ENCODE data around the gene SLC19A1.

The SLC19A1 gene

DNA sequence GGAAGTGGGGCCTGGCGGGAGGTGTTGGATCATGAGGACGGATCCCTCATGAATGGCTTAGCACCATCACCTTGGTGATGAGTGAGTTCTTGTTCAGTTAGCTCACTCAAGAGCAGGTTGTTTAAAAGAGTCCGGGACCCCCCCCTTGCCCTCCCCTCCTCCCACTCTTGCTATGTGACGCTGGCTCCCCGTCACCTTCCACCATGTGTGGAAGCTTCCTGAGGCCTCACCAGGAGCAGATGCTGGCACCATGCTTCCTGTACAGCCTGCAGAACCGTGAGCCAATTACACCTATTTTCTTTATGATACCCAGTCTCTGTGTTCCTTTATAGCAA lies 3.0 kb upstream of the SLC19A1 start:
- no peak for DNase-seq (ENCODE audit: low read depth, low spot score)

DNA sequence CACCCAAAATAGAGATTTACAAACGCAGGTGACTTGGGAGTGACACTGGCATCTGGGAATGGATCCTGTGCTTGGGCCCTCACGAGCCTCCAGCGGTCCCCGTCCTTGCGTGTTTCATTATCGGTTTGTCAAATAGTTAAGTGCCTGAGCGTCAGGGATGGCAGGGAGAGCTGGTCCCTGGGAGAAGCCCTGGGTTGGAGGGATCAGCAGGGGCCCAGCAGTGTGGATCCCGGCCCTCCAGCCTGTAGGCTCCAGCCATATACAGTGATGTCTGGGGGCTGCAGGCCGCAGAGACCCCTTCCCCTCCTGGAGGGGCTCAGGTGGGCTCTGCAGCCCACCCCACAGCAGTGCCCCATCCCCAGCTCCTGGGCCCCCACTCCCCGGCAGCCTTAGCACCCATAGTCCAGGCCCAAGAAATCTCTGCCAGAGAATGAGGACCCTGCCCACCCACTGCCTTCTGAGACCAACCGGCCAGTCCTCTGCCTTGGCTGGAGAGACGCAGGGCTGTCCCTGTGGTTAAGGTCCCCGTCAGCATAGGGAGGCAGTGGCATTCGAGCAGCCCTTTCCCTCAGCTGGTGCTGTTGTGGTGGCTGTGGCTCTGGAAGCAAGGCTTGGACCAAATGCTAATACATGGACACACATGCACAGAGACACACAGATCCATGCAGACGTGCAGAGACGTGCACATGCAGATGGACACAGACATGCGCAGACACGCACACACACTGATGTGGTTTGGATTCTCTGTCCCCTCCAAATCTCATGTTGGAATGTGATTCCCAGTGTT lies 2.4 kb upstream of the SLC19A1 start:
- DNase-seq (ENCODE audit: low read depth, low spot score) = no peak

DNA sequence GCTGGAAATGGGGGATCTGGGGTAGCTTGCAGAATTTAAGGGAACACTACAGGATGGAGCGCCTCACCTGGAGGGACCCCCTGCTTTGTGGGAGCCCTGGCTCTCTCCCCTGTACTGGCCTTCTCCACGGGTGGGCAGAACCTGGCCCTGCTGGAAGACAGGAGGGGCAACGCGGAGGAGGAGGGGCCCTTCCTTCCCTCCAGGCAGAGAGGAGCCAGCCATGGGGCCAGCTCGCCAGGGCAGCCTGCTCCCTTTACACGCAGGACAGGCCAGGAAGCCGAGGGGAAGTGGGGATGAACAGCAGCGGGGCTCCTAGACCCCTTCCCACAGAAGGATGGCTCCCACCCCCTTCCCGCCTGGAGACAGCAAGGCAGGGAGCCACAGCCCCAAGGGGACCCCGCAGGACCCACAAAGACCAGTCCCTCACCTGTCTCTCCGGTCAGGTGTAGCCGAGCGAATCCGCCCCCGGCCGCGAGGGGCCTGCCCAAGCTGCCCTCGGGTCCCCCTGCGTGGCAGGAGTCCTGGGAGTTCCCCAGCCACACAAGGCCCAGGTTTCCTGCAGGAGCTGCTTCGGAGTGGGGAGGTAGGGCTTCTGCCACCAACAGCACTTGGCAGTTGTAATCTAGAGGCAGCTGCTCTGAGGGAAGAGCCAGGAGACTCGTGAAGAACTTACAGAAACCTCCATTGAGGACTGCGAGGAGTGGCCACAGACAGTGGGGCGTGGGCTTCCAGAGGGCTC lies 1.6 kb upstream of the SLC19A1 start:
- no peak for DNase-seq (ENCODE audit: low read depth, low spot score)

DNA sequence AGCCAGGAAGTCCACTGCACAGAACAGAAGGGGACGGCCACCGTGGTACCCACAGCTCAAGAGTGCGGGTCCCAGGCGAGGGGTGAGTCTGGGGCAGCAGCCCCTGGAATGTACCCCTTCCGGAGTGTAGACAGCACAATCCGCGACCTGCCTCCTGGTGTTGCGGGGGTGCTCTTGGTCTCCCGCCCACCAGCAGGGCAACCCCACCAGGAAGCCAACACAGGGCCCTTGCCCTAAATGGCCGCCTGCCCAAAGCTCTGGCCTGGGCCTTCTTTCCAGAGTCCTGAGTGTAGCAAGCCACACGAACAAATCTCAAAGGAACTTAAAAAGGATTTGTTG lies 1.1 kb upstream of the SLC19A1 start:
- no peak for DNase-seq (ENCODE audit: low read depth, low spot score)

DNA sequence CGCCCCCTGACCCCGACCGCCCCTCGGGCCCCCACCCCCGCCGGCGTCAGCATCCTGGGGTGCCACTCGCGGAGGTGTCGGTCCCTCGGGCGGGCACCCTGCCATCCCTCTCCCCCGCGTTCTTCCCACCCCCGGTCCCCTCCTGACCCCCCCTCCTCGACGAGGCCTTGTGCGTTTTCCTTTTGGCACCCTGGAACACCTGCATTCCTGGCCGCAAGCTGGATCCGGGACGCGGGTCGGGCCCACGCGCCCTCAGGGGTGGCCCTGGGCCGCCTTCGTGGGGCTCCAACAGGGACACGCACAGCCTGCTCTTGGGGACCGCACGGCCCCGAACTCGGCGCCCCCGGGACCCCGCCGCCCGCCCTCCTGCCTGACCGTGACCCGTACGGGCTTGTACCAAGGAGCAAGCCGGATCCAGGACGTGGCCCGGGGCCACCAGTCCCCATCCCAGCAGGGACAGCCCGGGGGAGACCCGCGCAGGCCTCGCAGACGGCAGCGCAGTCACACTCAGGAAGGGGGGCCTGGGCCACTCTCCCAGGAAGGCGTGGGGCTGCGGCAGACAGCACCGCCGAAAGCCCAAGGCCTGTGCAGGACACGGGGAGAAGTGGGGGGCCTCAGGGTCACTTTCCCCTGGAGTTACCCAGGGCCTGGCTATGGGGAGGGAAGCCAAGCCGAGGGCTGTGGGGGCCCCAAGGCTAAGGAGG lies 579 bp upstream of the SLC19A1 start:
- DNase-seq (ENCODE audit: low read depth, low spot score) = no peak

DNA sequence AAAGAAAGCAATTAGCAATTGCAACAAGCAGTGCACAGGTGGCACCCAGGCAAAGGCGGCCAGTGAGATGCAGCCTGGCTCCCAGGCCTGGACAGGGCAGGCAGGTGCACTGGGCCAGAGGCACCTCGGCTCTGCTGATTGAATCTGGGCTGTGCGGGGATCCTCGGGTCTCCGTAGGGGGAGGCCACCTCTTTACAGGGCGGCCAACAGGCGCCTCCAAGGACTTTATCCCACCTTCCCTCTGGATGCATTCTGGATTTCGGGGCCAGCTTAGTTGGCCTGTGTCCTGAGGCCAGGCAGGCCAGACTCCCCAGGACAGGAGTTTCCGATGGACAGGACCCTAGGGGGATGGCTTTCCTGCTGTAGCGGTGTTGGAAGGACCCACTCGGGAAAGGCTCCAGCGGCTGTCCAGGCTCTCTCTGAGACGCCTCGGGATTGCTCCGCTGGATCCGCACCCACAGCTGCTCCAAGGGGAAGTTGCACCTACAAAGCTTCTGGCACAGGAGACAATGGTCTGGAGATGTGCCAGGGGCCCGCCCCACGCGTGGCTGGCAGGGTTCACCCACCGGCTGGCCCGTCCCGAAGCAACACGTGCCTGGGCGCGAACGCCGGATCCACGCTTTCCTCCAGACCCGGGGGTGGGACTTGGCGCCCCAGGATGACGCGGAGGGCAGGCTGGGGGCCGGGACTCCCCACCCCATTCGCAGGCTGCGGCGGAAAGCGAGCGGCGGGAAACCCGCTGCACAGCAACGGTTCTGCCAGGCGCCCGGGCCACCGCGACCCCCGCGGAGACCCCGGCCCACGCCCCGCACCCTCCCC lies 810 bp downstream of the SLC19A1 start:
- DNase-seq (ENCODE audit: low read depth, low spot score) = no peak

DNA sequence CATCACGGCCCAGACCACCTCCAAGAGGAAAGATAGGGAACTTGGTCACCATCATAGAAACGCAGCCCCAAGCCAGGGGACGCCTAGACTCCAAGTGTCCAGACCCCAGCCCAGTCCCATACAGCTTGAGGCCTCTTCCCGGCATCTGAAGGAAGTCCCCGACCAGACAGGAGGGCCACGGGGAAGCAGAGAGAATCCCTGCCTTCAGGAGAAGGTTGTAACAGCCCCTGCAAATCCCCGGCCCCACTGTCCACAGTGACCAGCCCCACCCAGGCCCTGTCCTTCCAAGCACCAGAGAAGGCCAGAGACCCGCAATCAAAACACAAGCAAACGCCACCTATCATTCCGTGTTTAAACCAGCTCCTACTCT lies 1.7 kb downstream of the SLC19A1 start:
- no peak for DNase-seq (ENCODE audit: low read depth, low spot score)

DNA sequence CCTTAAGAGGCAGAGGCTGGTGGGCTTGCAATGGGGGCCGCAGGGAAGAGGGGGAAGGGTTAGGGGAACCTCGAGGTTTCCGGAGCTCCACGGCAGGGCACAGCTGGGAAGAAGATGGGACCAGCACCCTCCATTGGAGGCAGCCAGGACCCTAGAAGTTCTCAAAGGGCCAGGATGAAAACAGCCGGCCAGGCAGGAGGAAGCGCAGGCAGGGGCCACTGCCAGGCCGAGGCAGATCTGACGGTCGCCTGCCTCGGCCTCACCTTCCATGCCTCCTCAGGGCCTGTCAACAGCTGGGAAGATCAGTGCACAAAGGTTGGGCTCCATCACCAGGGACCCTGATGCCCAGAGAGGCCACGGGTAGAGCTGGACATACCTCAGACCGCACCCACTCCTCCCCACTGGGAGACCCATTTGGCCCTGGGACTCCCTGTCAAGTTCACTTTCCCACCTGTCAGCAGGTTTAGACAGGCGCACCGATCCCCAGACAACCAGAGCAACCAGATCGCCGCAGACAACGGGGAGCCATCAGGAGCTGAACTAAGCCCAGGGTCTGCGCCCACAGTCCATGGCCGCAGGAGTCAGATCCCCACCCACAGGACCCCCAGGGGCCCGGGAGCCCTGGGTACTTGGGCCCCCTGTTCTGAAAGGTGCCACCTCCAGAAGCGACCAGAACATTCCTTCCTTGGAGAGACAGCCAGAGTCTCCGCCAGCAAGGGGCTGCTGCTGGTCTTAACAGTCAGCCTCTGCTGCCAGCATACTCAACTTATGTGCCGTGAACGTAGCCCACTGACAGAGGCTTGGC lies 2.2 kb downstream of the SLC19A1 start:
- DNase-seq (ENCODE audit: low read depth, low spot score) = no peak

DNA sequence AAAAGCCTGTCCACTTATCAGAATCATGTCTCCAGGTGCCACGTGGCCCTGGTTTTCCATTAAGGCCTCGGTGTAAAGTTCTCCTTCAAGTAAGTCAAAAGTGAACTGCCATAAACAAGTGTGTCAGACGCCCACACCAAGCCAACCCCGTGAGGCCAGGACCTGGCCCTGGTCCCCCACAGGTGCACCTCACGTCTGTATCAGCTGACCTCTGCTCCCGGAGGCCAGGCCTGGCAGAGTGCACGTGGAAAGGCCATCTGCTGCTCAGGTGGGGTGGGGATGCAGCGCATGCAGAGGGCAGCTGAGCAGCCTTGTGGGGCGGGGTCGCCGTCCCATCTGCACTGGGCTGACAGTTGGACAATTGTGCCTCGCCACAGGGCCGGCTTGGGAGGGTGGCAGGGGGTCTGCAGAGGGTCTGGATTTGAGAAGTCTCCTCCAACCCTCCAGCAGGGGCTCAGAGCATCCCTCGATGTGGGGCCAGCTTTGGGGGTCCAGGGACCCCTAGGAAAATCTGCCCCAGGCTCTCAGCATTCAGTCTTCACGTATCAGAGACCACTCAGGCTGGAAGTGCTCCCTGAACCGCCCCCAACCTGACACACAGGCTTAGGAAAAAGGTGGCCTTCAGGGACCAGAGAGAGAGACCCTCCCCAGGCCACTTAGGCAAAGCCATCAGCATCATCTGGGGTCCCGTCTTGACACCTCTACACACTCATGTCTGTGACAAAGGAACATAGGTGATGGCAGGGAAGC lies 3.0 kb downstream of the SLC19A1 start:
- no peak for DNase-seq (ENCODE audit: low read depth, low spot score)

DNA sequence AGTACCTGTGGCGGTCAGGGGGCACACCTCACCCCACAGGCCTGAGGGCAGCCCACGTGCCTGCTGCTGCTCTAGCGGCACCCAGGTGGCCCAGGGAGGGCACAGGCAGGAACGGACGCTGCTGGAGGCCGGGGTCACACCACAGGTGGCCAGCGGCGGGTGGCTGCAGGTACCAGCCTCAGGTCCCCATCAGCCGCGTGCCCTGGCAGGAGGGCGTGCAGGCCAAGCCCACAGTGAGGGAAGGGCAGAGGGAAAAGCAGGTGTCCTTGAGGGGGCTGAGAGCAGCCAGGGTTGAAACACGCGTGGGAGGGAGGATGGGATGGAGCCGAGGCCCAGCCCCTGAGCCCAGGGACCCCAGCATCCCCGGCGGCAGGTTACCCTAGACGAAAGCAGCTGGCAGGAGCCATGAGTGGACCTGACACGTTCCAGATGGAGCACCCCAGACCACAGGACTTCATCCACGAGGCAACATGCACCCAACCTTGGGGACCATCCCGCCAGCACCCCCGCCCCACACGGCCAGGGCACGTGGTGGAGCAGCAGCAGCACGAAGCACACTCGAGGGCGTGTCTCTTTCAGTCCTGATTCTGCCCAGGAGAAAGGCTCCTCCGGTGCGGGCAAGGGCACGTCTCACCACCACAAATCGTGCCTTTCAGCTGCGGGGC lies 3.7 kb downstream of the SLC19A1 start:
- no peak for DNase-seq (ENCODE audit: low read depth, low spot score)

DNA sequence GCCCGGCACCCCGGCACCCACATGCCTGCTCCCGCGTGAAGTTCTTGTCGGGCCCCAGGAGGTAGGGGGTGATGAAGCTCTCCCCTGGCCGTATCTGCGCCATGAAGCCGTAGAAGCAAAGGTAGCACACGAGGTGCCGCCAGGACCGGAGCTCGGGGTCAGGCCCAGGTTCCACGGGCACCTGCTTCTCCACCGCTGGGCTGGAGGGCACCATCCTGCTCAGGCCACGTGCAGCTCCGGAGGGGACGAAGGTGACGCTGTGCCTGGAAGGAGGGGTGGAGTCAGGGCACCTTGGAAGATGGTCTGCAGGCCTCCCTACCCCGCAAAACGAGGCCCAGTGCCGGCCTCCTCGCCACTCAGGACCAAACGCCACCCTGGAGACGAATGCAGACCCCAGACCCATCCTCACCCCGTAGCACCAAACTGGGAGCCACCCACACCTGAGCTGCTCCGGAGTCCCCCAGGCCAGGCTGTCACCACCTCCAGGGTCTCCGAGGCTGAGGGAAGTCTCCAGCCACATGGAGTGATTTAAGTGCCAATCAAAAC lies 4.4 kb downstream of the SLC19A1 start:
- no peak for DNase-seq (ENCODE audit: low read depth, low spot score)

DNA sequence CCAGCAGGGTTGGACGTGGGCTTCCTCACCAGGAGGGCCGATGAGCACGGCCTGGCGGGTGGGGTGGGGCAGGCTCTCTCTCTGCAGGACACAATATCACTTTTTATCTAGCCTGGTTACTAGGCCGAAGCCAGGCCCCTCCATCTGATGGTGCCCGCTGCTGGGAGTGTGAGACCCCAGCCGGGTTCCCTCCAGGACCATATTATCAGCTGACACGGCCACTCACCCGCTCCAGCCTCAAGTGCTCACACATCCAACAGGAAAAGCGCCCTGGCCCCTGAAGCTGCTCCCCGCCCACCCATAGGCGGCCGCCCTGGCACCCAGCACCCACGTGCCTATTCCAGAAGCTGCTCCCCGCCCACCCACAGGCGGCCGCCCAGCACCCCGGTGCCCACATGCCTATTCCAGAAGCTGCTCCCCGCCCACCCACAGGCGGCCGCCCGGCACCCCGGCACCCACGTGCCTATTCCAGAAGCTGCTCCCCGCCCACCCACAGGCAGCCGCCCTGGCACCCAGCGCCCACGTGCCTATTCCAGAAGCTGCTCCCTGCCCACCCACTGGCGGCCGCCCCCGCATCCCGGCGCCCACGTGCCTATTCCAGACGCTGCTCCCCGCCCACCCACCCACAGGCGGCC lies 5.0 kb downstream of the SLC19A1 start:
- no peak for DNase-seq (ENCODE audit: low read depth, low spot score)

DNA sequence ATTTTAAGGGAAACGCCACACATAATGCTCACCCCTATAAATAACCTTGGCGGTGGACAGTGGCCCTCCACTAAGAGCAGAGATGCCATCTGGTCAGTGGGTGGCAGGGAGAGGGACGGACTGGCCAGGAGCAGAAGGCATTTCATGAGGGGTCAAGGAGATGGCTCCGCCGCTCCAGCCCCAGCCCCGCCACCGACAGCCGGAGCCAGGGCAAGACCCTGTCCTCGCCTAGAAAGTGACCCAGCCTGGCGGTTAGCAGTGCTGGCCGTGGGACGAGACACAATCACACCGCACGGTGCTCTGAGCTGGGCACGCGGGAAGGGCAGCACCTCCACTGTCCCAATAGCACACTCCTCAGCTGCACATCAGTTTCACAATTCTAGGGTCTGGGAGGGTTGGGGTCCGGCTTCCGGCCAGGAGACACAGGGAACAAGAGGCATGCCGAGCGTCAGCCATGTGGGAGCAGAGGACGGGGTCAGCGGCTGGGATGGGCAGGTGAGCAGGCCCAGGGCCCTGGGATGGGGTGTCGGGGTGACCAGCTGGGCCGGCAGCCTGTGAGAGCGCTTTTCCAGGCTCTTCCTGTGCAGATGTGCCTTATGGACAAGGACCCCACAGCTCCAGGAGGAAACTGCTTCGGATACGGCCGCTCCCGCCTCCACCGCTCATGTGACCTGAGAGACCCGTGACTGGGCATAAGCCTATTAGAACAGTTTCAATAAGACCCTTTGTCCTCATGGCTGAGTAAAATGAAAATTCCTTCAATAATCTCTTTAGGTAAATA lies 5.7 kb downstream of the SLC19A1 start:
- DNase-seq (ENCODE audit: low read depth, low spot score) = no peak

DNA sequence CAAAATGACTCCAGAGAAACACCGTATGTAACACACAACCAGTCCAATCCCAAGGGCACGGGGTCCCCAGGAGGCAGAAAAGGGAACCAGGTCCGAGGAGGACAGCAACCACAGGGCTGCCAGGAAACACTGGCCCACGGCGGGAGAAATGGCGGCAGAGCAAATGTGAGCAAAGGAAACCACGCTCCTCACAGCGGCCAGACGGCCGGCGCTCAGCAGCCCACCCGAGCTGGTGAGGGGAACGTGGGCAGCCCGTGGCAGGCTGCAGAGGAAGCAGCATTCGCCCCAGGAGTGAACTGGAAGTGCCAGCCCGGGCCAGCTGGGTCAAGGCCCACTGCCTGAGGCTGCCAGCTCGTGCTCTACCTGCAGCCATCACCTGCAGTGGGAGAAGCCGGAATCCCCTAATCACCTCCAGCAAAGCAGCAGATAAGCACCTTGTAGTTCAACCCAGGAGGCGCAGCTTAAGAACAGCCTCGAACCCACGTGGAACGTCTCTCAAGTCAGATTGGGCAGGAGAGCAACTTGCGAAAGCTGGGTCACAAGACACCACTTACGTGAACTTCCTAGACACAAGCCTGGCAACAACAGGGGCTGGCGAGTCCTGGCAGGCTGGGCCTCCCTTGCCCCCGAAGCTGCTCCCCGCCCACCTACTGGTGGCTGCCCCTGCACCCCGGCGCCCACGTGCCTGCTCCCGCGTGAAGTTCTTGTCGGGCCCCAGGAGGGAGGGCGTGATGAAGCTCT lies 6.7 kb downstream of the SLC19A1 start:
- DNase-seq (ENCODE audit: low read depth, low spot score) = no peak

DNA sequence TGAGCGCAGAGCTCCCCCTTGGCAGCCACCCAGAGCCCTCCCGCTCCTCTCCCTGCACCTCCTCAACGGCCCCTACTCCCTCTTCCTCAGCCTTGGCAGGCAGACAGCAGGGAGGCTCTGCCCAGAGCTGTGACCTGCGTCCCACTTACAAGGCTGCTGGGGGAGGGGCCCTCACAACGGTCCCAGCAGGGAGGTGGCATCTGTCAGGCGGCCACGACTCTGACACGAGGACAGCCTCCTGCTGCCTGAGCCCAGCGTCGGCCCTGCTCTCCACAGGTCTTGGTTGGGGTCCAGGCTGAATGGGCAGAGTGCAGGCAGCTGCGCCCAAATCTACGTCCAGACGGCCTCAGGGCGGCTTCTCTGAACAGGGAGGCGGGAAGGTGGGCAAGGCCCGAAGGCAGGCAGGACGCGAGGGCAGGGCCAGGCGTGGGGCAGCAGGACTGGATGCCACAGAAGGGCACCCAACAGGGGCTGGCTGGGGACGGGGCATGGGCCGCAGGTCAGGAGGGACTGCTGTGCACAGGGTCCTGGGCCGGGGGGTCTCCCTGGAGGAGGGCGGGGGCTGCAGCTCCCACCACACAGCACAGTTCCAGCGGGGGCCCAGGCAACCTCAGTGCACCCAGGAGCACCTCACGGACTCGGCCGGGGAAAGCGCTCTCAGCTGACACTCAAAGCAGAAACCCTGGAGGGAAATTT lies 7.5 kb downstream of the SLC19A1 start:
- DNase-seq (ENCODE audit: low read depth, low spot score) = no peak

DNA sequence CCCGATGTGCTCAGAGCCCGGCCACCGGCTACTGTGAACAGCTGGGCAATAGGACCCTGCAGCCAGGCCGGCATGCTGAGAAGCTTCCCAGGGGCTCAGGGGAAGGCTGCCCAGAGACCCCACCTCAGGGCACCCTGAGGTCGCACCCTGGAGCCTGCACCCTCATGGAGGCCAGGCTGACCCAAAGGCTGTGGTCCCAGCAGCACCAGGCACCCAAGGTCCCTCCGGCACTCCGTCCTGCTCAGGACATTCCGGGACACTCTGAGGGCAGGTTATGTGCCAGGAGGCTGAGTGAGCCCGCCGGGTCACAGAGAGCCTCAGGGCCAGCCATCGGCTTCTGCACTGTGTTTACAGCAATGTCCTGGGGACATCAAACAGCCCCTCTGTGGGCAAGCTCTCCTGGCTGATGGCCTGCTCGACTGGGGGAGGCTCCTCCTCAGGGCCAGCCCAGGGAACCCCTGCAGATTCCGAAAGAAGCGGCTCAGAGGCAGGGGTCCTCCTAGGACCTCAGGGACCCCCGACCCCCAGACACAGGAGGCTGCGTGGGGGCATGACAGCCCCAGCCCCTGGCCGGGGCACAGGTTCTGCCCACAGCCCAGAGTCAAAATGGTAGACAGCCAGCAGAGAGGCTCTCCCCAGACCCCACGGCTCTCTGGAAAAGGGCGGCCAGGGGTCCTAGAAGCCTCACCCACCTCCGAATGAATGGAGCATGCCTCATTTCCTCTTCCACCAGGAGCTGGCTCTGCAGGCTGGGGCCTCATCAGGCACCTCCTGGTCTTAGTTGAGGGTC lies 8.2 kb downstream of the SLC19A1 start:
- no peak for DNase-seq (ENCODE audit: low read depth, low spot score)
